H1 (cell line): ENCODE data around the gene LENG1. TPM values are rescaled to one million over a fixed set of nuclear protein-coding genes. Genes with fewer than 3 reads are reported as not detected.

Experiments used
- CTCF ChIA-PET: fragments of 300-600 bp; sonication (Branson Sonifier 250); formaldehyde crosslinking; loops from one replicate; lab custom pipeline; 2021; ENCODE audit not compliant: partially characterized antibody; lab: Charles Lee
- POLR2A ChIA-PET: fragments of 300-600 bp; sonication (Branson Sonifier 250); formaldehyde crosslinking; loops from one replicate; lab custom pipeline; 2021; ENCODE audit warnings: inconsistent platforms; ENCODE audit not compliant: partially characterized antibody; lab: Charles Lee
- DNase-seq, 2 experiments: peaks; one replicate each; pipeline versions ENCODE4 v3.0.0 to v3.0.0-alpha.2; 2010 to 2022; ENCODE audit warnings: low spot score in 2 of 2, low read depth in 1 of 2, mixed read lengths in 1 of 2
- FAIRE-seq: peaks from 2 replicates; lab custom pipeline; 2011; peaks lifted over from hg19 to GRCh38; lab: Jason Lieb, UNC
- H2AFZ ChIP-seq: 2 replicates; pipeline ENCODE4 v1.8.1; 2012; ENCODE audit warnings: low read length, inconsistent platforms
- H2AK5ac ChIP-seq: 2 replicates; pipeline ENCODE4 v1.6.1; 2013; ENCODE audit warnings: low read depth, low read length
- H2BK120ac ChIP-seq: replicated peaks from 2 replicates; pipeline ENCODE3; 2013; ENCODE audit warnings: low read depth, low read length, inconsistent platforms
- H2BK12ac ChIP-seq: 2 replicates; pipeline ENCODE4 v1.6.1; 2013; ENCODE audit warnings: low read depth, low read length
- H2BK15ac ChIP-seq: 2 replicates; pipeline ENCODE4 v1.6.1; 2013; ENCODE audit warnings: low read length
- H2BK20ac ChIP-seq: 2 replicates; pipeline ENCODE4 v1.6.1; 2013; ENCODE audit warnings: low read length
- H2BK5ac ChIP-seq: 2 replicates; pipeline ENCODE4 v1.6.1; 2013; ENCODE audit warnings: low read depth, low read length
- H3K14ac ChIP-seq: 2 replicates; pipeline ENCODE4 v1.6.1; 2013; ENCODE audit warnings: inconsistent platforms; ENCODE audit not compliant: insufficient read length
- H3K18ac ChIP-seq: 2 replicates; pipeline ENCODE4 v1.6.1; 2013; ENCODE audit warnings: low read length; ENCODE audit errors: extremely low read depth
- H3K23ac ChIP-seq: 2 replicates; pipeline ENCODE4 v1.6.1; 2013; ENCODE audit warnings: inconsistent platforms; ENCODE audit not compliant: insufficient read length
- H3K23me2 ChIP-seq: 2 replicates; pipeline ENCODE4 v1.6.1; 2013; ENCODE audit warnings: low read depth, low read length
- H3K27ac ChIP-seq: 2 replicates; pipeline ENCODE4 v1.6.1; 2011; ENCODE audit warnings: low read depth, low read length, inconsistent platforms
- H3K27me3 ChIP-seq, 4 experiments: replicated peaks in 1 of 4; 1 replicate in 1 of 4; 2 replicates in 3 of 4; pipeline versions ENCODE4 v1.6.1 to v1.8.1; 2011 to 2013; ENCODE audit warnings: low read length in 3 of 4, mild to moderate bottlenecking in 3 of 4, inconsistent platforms in 2 of 4, mixed read lengths in 2 of 4, moderate library complexity in 1 of 4; ENCODE audit not compliant: control insufficient read depth in 3 of 4, insufficient read depth in 3 of 4; ENCODE audit errors: extremely low read depth in 1 of 4
- H3K36me3 ChIP-seq, 4 experiments: 2 replicates each; pipeline versions ENCODE4 v1.6.1 to v1.8.1; 2011 to 2013; ENCODE audit warnings: mild to moderate bottlenecking in 4 of 4, low read length in 3 of 4, moderate library complexity in 2 of 4, control low read depth in 1 of 4, inconsistent platforms in 1 of 4; ENCODE audit not compliant: insufficient read depth in 4 of 4, control insufficient read depth in 2 of 4
- H3K4ac ChIP-seq: replicated peaks from 2 replicates; pipeline ENCODE3; 2013; ENCODE audit warnings: low read length, low read depth, mixed read lengths, inconsistent platforms; ENCODE audit not compliant: insufficient read length
- H3K4me1 ChIP-seq, 4 experiments: replicated peaks in 1 of 4; 1 replicate in 1 of 4; 2 replicates in 3 of 4; pipeline versions ENCODE4 v1.6.1 to v1.8.1; 2011 to 2013; ENCODE audit warnings: low read length in 3 of 4, inconsistent platforms in 2 of 4, mixed read lengths in 1 of 4; ENCODE audit not compliant: insufficient read depth in 4 of 4, control insufficient read depth in 3 of 4
- H3K4me2 ChIP-seq, 2 experiments: 2 replicates each; pipeline versions ENCODE4 v1.6.1 to v1.8.1; 2011 to 2013; ENCODE audit warnings: low read depth in 2 of 2, low read length in 2 of 2, control low read depth in 1 of 2, inconsistent platforms in 1 of 2, mild to moderate bottlenecking in 1 of 2; ENCODE audit not compliant: insufficient read depth in 1 of 2
- H3K4me3 ChIP-seq, 4 experiments: fragments of 200-600, 300-600 bp in 1 of 4; sonication (generic), shearing (Covaris generic), sonication (Bioruptor Twin) in 1 of 4; 2 replicates each; pipeline versions ENCODE4 v1.5.1 to v1.8.1; 2011 to 2016; ENCODE audit warnings: low read length in 4 of 4, low read depth in 3 of 4, control low read depth in 2 of 4, inconsistent platforms in 2 of 4, mild to moderate bottlenecking in 2 of 4, mixed read lengths in 1 of 4, moderate library complexity in 1 of 4; ENCODE audit not compliant: insufficient read depth in 2 of 4; ENCODE audit errors: extremely low read depth in 1 of 4
- H3K56ac ChIP-seq: replicated peaks from 2 replicates; pipeline ENCODE3; 2013; ENCODE audit warnings: low read depth, mild to moderate bottlenecking, mixed read lengths, low read length, inconsistent platforms; ENCODE audit not compliant: insufficient read length
- H3K79me1 ChIP-seq: 2 replicates; pipeline ENCODE4 v1.6.1; 2013; ENCODE audit warnings: low read depth, low read length, control low read depth
- H3K79me2 ChIP-seq, 2 experiments: 2 replicates each; pipeline versions ENCODE4 v1.6.1 to v1.8.1; 2012 to 2013; ENCODE audit warnings: low read length in 2 of 2, mild to moderate bottlenecking in 2 of 2, inconsistent platforms in 1 of 2; ENCODE audit not compliant: insufficient read depth in 2 of 2, control insufficient read depth in 1 of 2
- H3K9ac ChIP-seq, 4 experiments: replicated peaks in 1 of 4; 1 replicate in 1 of 4; 2 replicates in 3 of 4; pipeline versions ENCODE4 v1.6.1 to v1.8.1; 2011 to 2013; ENCODE audit warnings: low read depth in 3 of 4, low read length in 3 of 4, control low read depth in 2 of 4, mild to moderate bottlenecking in 2 of 4, moderate library complexity in 2 of 4, inconsistent platforms in 1 of 4; ENCODE audit errors: extremely low read depth in 1 of 4
- H3K9me3 ChIP-seq, 2 experiments: 2 replicates each; pipeline versions ENCODE4 v1.6.1 to v1.8.1; 2012 to 2013; ENCODE audit warnings: mild to moderate bottlenecking in 2 of 2, moderate library complexity in 2 of 2, control low read depth in 1 of 2, inconsistent platforms in 1 of 2, low read depth in 1 of 2, low read length in 1 of 2, mixed read lengths in 1 of 2; ENCODE audit not compliant: insufficient read depth in 2 of 2
- H4K20me1 ChIP-seq, 2 experiments: replicated peaks in 1 of 2; 2 replicates each; pipeline versions ENCODE3 to v1.8.1; 2011 to 2013; ENCODE audit warnings: inconsistent platforms in 2 of 2, low read length in 2 of 2, mild to moderate bottlenecking in 1 of 2; ENCODE audit not compliant: insufficient read depth in 2 of 2, control insufficient read depth in 1 of 2
- H4K5ac ChIP-seq: 2 replicates; pipeline ENCODE4 v1.6.1; 2013; ENCODE audit warnings: low read length, low read depth, mixed read lengths, inconsistent platforms; ENCODE audit not compliant: insufficient read length
- H4K8ac ChIP-seq: 2 replicates; pipeline ENCODE4 v1.8.0; 2013; ENCODE audit warnings: mild to moderate bottlenecking, moderate library complexity, low read length, inconsistent platforms; ENCODE audit not compliant: insufficient read depth; ENCODE audit errors: extremely low read depth
- H4K91ac ChIP-seq: replicated peaks from 2 replicates; pipeline ENCODE3; 2013; ENCODE audit warnings: low read length, mixed read lengths, inconsistent platforms; ENCODE audit not compliant: insufficient read length
- ASH2L ChIP-seq: fragments of 200-600, 300-600 bp; sonication (generic); IDR thresholded peaks from one replicate; pipeline ENCODE4 v1.7.1; 2017; ENCODE audit warnings: low read length
- KDM4A ChIP-seq: IDR thresholded peaks from one replicate; pipeline ENCODE4 v1.7.1; 2012; ENCODE audit warnings: low read depth, mild to moderate bottlenecking, moderate library complexity, low read length, inconsistent platforms; ENCODE audit not compliant: severe bottlenecking
- KDM5A ChIP-seq: fragments of 200-600 bp; IDR thresholded peaks from 2 replicates; pipeline ENCODE4 v1.7.1; 2012; ENCODE audit warnings: mild to moderate bottlenecking, low read length, inconsistent platforms, mixed read lengths
- MAX ChIP-seq: IDR thresholded peaks from 2 replicates; pipeline ENCODE4 v1.6.1; 2012; ENCODE audit warnings: inconsistent platforms
- SIN3A ChIP-seq, 2 experiments: IDR thresholded peaks in 1 of 2; conservative IDR thresholded peaks in 1 of 2; 2 replicates each; pipeline ENCODE4 v1.6.1; 2011 to 2012; ENCODE audit warnings: low read length in 2 of 2, improper control_type of control experiment in 1 of 2, low read depth in 1 of 2, mild to moderate bottlenecking in 1 of 2
- SP4 ChIP-seq: IDR thresholded peaks from 2 replicates; pipeline ENCODE4 v1.6.1; 2012; ENCODE audit warnings: low read length, inconsistent platforms
- WGBS, 2 experiments: shearing (Covaris generic) in 1 of 2; methylation state at CpG; one replicate each; pipeline versions ENCODE4 v1.1.6 to v1.1.7; 2013 to 2015; ENCODE audit warnings: low lambda C conversion rate in 2 of 2, mixed read lengths in 2 of 2, inconsistent platforms in 1 of 2, low coverage in 1 of 2, missing lambda C conversion rate in 1 of 2; ENCODE audit not compliant: insufficient replicate concordance in 2 of 2, insufficient coverage in 1 of 2, insufficient read length in 1 of 2; ENCODE audit errors: extremely low coverage in 1 of 2, missing lambda C conversion rate in 1 of 2; 5-methylcytosine and 5-hydroxymethylcytosine counted together
- polyA plus RNA-seq, 7 experiments: library from polyadenylated mRNA; depleted of rRNA in 3 of 7; stranded (reverse) in 5 of 7; unstranded in 2 of 7; fragments of >200 nt in 5 of 7; fragments of 200-250 nt in 2 of 7; gene quantifications; 1 replicate in 5 of 7; 2 replicates in 1 of 7; 4 replicates in 1 of 7; pipeline versions ENCODE4 v1.2.1 to v1.2.3, GENCODE V29; 2011 to 2013; ENCODE audit warnings: missing spikeins in 2 of 7, mixed read lengths in 2 of 7
- total RNA-seq: library from RNA; stranded (reverse); fragmentation: NEBNext Ultra II Directional; extraction: Animal tissue kit (Norgen Biotek cat#: 25700); gene quantifications from 2 replicates; pipeline ENCODE4 v1.2.1, GENCODE V29; 2021
- TF ChIP-seq, protein P1 (sequence below): IDR thresholded peaks from 2 replicates; pipeline ENCODE4 v1.6.1; 2012; ENCODE audit warnings: inconsistent platforms

LENG1 gene
- total and polyA plus RNA-seq, 2 of the 8 experiments (the other 6 are each of a cell fraction or from before 2014, with no cell fraction given), result 1.2 to 4.4 TPM

DNA sequence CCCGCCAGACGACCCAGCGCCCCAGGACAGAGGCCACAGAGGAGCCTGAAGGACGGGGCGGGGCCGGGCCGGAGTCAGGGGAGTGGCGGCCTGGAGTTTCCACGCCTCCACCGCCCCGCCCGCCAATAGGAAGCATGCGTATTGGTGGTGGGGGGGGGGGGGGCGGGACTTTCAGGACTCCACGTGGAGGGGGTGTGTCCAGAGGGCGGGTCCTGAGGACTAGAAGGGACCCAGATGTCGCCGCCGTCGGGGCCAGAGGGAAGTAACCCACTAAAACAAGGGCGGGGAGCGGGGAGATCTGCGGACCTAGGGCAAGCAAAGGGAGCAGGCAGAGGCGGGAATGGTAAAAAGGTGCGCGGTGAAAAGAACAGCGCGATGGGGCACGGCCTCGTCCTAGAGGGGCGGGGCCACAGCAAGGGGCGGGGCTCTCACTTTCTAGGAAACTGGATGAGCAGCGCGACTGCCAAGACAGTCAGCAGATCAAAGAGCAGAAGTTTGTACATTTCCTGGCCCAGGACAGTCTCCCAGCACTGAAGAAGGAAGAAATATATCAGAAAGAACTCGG, 2.8 kb upstream of the LENG1 start:
- Histone ChIP-seq H4K8ac (no peak overlapping the region), H3K23me2 (peaks cover 20% of the 10 kb centered on the region), H2BK12ac (no peak overlapping the region), H3K4ac (no peak overlapping the region), H2BK20ac (no peak overlapping the region), H4K91ac (no peak overlapping the region), H2AK5ac (no peak overlapping the region)
- WGBS, 2 experiments, result 6% methylated on average over 23 of the region's 35 CpGs; no CpG with 5 or more reads in 1 of the 2 experiments
- TF ChIP-seq KDM4A (peak; percentile 46), ASH2L (no peak), SIN3A (conservative IDR thresholded peaks at IDR 0.05 in 1 of 2, IDR thresholded peaks at IDR 0.05 in 1 of 2; ENCODE audit: low read depth in 1 of 2, low read length in 2 of 2) (peak; percentile 55 to 85; a peak in 2 of 4 replicates), KDM5A (no peak), SP4 (0 out of 2 replicates have a peak, but pooled peaks have one; percentile 50), MAX (peak; percentile 58)
- TF ChIP-seq, protein P1, sequence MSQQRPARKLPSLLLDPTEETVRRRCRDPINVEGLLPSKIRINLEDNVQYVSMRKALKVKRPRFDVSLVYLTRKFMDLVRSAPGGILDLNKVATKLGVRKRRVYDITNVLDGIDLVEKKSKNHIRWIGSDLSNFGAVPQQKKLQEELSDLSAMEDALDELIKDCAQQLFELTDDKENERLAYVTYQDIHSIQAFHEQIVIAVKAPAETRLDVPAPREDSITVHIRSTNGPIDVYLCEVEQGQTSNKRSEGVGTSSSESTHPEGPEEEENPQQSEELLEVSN, result peak; percentile 47; the same call in 1 of the 2 replicates
- TF ChIP-seq, all 59 proteins: peak for 5
- Histone ChIP-seq H2BK120ac (no peak overlapping the region), H3K18ac (no peak overlapping the region), H3K9ac (no peak overlapping the region; a peak in 1 of 7 replicates), H4K5ac (no peak overlapping the region), H3K27ac (no peak overlapping the region), H3K27me3 (peaks cover 0 to 10% (median 4%) of the 10 kb centered on the region in 4 experiments; a peak in 4 of 7 replicates), H2BK5ac (no peak overlapping the region), H3K36me3 (no peaks in the 10 kb centered on the region), H3K79me1 (peaks cover 10% of the 10 kb centered on the region), H3K23ac (no peak overlapping the region), H3K56ac (no peak overlapping the region), H4K20me1 (peaks cover 0 to 16% of the 10 kb centered on the region in 2 experiments), H3K79me2 (no peaks in the 10 kb centered on the region), H3K4me1 (peaks cover 0 to 24% (median 11%) of the 10 kb centered on the region in 4 experiments; a peak in 6 of 7 replicates), H2AFZ (no peak overlapping the region), H3K14ac (no peak overlapping the region), H3K4me2 (peak overlapping the region; percentile 63 to 85), H3K4me3 (peak overlapping the region; percentile 34 to 61 (median 39); a peak in 7 of 8 replicates), H3K9me3 (no peaks in the 10 kb centered on the region), H2BK15ac (no peak overlapping the region)
- no peak for FAIRE-seq
- peak in 1 of 2 experiments; percentile 87 for DNase-seq
- POLR2A ChIA-PET, result interaction anchor here (1.0 to 4.0 kb wide), 2 partner anchors 12 to 41 kb away, joined by 3 to 28 read pairs; partner anchors contain the start of gene TMC4
- CTCF ChIA-PET, result no interaction called here
